Liver (tissue), 9 donors: ENCODE data around the gene KCTD2. TPM values are rescaled to one million over a fixed set of nuclear protein-coding genes. Genes with fewer than 3 reads are reported as not detected.

ENCODE experiments used
- DNase-seq: peaks from one replicate; pipeline ENCODE4 v3.0.0-alpha.2; 2017; ENCODE audit warnings: low spot score
- H3K27ac ChIP-seq, 2 donors: one replicate each; pipeline ENCODE4 v1.7.0; 2013; ENCODE audit warnings: inconsistent platforms in 2 of 2, low read length in 2 of 2, control low read depth in 1 of 2, low read depth in 1 of 2, mild to moderate bottlenecking in 1 of 2
- H3K27me3 ChIP-seq, 4 donors: one replicate each; pipeline versions ENCODE4 v1.6.1 to v1.7.0; 2013; ENCODE audit warnings: low read length in 3 of 4, inconsistent platforms in 1 of 4, mild to moderate bottlenecking in 1 of 4, moderate library complexity in 1 of 4; ENCODE audit not compliant: control insufficient read depth in 4 of 4, insufficient read depth in 4 of 4
- H3K36me3 ChIP-seq, 4 donors: one replicate each; pipeline versions ENCODE4 v1.6.1 to v1.7.0; 2013; ENCODE audit warnings: low read length in 3 of 4, mild to moderate bottlenecking in 3 of 4, low read depth in 1 of 4, moderate library complexity in 1 of 4; ENCODE audit not compliant: control insufficient read depth in 4 of 4, insufficient read depth in 3 of 4
- H3K4me1 ChIP-seq, 4 donors: one replicate each; pipeline versions ENCODE4 v1.6.1 to v1.7.0; 2013; ENCODE audit warnings: low read length in 3 of 4, mild to moderate bottlenecking in 3 of 4, moderate library complexity in 1 of 4; ENCODE audit not compliant: control insufficient read depth in 4 of 4, insufficient read depth in 4 of 4
- H3K4me3 ChIP-seq, 3 donors: one replicate each; pipeline versions ENCODE4 v1.6.1 to v1.7.0; 2013; ENCODE audit warnings: low read length in 3 of 3, control low read depth in 1 of 3, low read depth in 1 of 3, mild to moderate bottlenecking in 1 of 3
- H3K9ac ChIP-seq, 2 donors: one replicate each; pipeline ENCODE4 v1.7.0; 2013; ENCODE audit warnings: low read length in 2 of 2, mild to moderate bottlenecking in 2 of 2, moderate library complexity in 2 of 2, control low read depth in 1 of 2, low read depth in 1 of 2
- H3K9me3 ChIP-seq, 4 donors: one replicate each; pipeline versions ENCODE4 v1.6.1 to v1.7.0; 2013; ENCODE audit warnings: low read length in 3 of 4; ENCODE audit not compliant: control insufficient read depth in 4 of 4
- EGR1 ChIP-seq, 2 donors: IDR thresholded peaks; 2 replicates each; pipeline ENCODE4 v1.6.1; 2016 to 2018; ENCODE audit warnings: antibody characterized with exemption in 2 of 2, low read depth in 2 of 2
- FOXA1 ChIP-seq: IDR thresholded peaks from 2 replicates; pipeline ENCODE4 v1.6.1; 2016; ENCODE audit warnings: antibody characterized with exemption
- GABPA ChIP-seq, 2 donors: IDR thresholded peaks in 1 of 2; conservative IDR thresholded peaks in 1 of 2; 2 replicates each; pipeline ENCODE4 v1.6.1; 2016; ENCODE audit warnings: antibody characterized with exemption in 2 of 2, mild to moderate bottlenecking in 1 of 2, moderate library complexity in 1 of 2
- HNF4A ChIP-seq, 2 donors: conservative IDR thresholded peaks; 2 replicates each; pipeline ENCODE4 v1.6.1; 2016; ENCODE audit warnings: antibody characterized with exemption in 2 of 2, mild to moderate bottlenecking in 2 of 2
- HNF4G ChIP-seq: IDR thresholded peaks from 2 replicates; pipeline ENCODE4 v1.6.1; 2016; ENCODE audit warnings: antibody characterized with exemption
- JUND ChIP-seq, 2 donors: IDR thresholded peaks; 2 replicates each; pipeline ENCODE4 v1.6.1; 2016; ENCODE audit warnings: antibody characterized with exemption in 2 of 2
- MAX ChIP-seq: IDR thresholded peaks from 2 replicates; pipeline ENCODE4 v1.6.1; 2016; ENCODE audit warnings: antibody characterized with exemption
- NR2F2 ChIP-seq: IDR thresholded peaks from 2 replicates; pipeline ENCODE4 v1.6.1; 2016; ENCODE audit warnings: antibody characterized with exemption
- RAD21 ChIP-seq, 2 donors: IDR thresholded peaks; 2 replicates each; pipeline ENCODE4 v1.6.1; 2016; ENCODE audit warnings: antibody characterized with exemption in 2 of 2, mild to moderate bottlenecking in 2 of 2
- SP1 ChIP-seq: IDR thresholded peaks from 2 replicates; pipeline ENCODE4 v1.6.1; 2018; ENCODE audit warnings: antibody characterized with exemption, mild to moderate bottlenecking
- TAF1 ChIP-seq: conservative IDR thresholded peaks from 2 replicates; pipeline ENCODE4 v1.6.1; 2016; ENCODE audit warnings: antibody characterized with exemption, mild to moderate bottlenecking
- YY1 ChIP-seq: IDR thresholded peaks from 2 replicates; pipeline ENCODE4 v1.6.1; 2016; ENCODE audit warnings: antibody characterized with exemption, mild to moderate bottlenecking
- ZBTB33 ChIP-seq: IDR thresholded peaks from 2 replicates; pipeline ENCODE4 v1.6.1; 2016; ENCODE audit warnings: antibody characterized with exemption
- WGBS: extraction: QIAGEN DNeasy Blood & Tissue Kit; methylation state at CpG from one replicate; pipeline ENCODE4 v1.1.7; 2013; 5-methylcytosine and 5-hydroxymethylcytosine counted together
- polyA plus RNA-seq, 2 donors: library from polyadenylated mRNA; stranded (reverse) in 1 of 2; unstranded in 1 of 2; fragments of 200-250 nt in 1 of 2; fragments of >200 nt in 1 of 2; fragmentation: Nextera tagmentation in 1 of 2; extraction: Ambion mirVana in 1 of 2; gene quantifications; one replicate each; pipeline versions ENCODE4 v1.2.1 to v1.2.3, GENCODE V29; 2013 to 2015
- total RNA-seq, 2 donors: library from RNA; depleted of rRNA; stranded (reverse); fragments of >200 nt; gene quantifications; one replicate each; pipeline ENCODE4 v1.2.3, GENCODE V29; 2014
- donor health status: healthy.
- donor health status: healthy.
- donor health status: healthy.
- donor health status: healthy.
- donor health status: healthy.

KCTD2 gene
- total and polyA plus RNA-seq, 4 donors = 2.4 to 8.2 (median 6.4) TPM

DNA sequence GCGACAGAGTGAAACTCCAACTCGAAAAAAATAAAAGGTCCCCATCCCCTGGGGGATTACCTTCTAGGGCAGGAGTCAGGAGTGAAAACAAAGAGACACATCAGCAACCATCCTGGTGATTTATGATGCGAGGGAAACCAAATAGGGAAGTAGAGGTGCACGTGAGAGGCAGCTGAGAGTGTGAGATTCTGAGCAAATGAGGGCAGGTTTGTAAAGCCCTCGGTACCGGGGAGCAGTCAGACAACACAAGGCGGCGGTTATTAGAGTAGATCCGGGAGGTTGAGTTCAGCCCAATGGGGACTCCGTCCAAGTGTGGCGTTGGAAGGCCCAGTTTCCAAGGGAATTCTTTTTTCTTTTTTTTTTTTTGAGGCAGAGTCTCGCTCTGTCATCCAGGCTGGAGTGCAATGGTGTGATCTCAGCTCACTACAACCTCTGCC lies 55.4 kb downstream of the KCTD2 start:
- Histone ChIP-seq H3K27me3 (no peaks in the 10 kb centered on the region), H3K27ac (no peak overlapping the region), H3K4me3 (no peak overlapping the region), H3K9me3 (no peaks in the 10 kb centered on the region), H3K4me1 (no peaks in the 10 kb centered on the region), H3K36me3 (peaks cover 0 to 3% (median 0%) of the 10 kb centered on the region in 4 donors), H3K9ac (no peak overlapping the region)
- WGBS = 76% methylated on average over 12 of the region's 12 CpGs
- no peak for DNase-seq
- TF ChIP-seq NR2F2 (no peak), GABPA (IDR thresholded peaks at IDR 0.05 in 1 of 2, conservative IDR thresholded peaks at IDR 0.05 in 1 of 2) (no peak), EGR1 (IDR thresholded peaks at IDR 0.05; ENCODE audit: low read depth in 2 of 2) (no peak), YY1 (no peak), RAD21 (IDR thresholded peaks at IDR 0.05) (no peak), JUND (IDR thresholded peaks at IDR 0.05) (no peak), MAX (no peak), FOXA1 (no peak), HNF4G (no peak)

GRCh38 chr17:75103601-75104554 lies 56.9 kb downstream of the KCTD2 start:
- WGBS = 91% methylated on average over 14 of the region's 14 CpGs

More at GRCh38 chr17:75103601-75104554, 56.9 kb downstream of the KCTD2 start:
- Histone ChIP-seq H3K9ac (no peak overlapping the region), H3K4me1 (peaks cover 0 to 1% (median under 1%) of the 10 kb centered on the region in 4 donors), H3K9me3 (no peaks in the 10 kb centered on the region), H3K27me3 (no peaks in the 10 kb centered on the region), H3K27ac (no peak overlapping the region), H3K4me3 (no peak overlapping the region), H3K36me3 (peaks cover 0 to 3% (median 0%) of the 10 kb centered on the region in 4 donors)
- DNase-seq = no peak
- TF ChIP-seq HNF4A (conservative IDR thresholded peaks at IDR 0.05) = no peak
- TF ChIP-seq NR2F2 = no peak
- no peak for TF ChIP-seq ZBTB33
- no peak for TF ChIP-seq SP1
- no peak for TF ChIP-seq TAF1
- TF ChIP-seq MAX = no peak
